DND-41 (cell line): ENCODE measurements around the gene ITGAX.

Source experiments
- ATAC-seq: fragments of 200-7000 bp; cut with Tn5 transposase; 3 replicates; pipeline ENCODE4 v1.9.1; 2021; ENCODE audit warnings: low read depth; ENCODE audit not compliant: insufficient read depth
- DNase-seq: peaks from one replicate; pipeline ENCODE4 v3.0.0-alpha.2; 2020
- H2AFZ ChIP-seq: 2 replicates; pipeline ENCODE4 v1.6.0; 2012; ENCODE audit warnings: low read depth, low read length
- H3K27ac ChIP-seq: 2 replicates; pipeline ENCODE4 v1.5.1; 2012; ENCODE audit warnings: low read length, inconsistent platforms
- H3K27me3 ChIP-seq: fragments of 200-600 bp; sonication (generic); 2 replicates; pipeline ENCODE4 v1.6.0; 2012; ENCODE audit warnings: low read length, mild to moderate bottlenecking, inconsistent platforms; ENCODE audit not compliant: insufficient read depth, poor library complexity
- H3K36me3 ChIP-seq: 2 replicates; pipeline ENCODE4 v1.5.1; 2012; ENCODE audit warnings: low read length, inconsistent platforms; ENCODE audit not compliant: insufficient read depth
- H3K4me1 ChIP-seq: 2 replicates; pipeline ENCODE4 v1.5.1; 2012; ENCODE audit warnings: mild to moderate bottlenecking, low read length; ENCODE audit not compliant: insufficient read depth
- H3K4me2 ChIP-seq: 2 replicates; pipeline ENCODE4 v1.6.0; 2012; ENCODE audit warnings: mild to moderate bottlenecking, moderate library complexity, low read length, inconsistent platforms; ENCODE audit not compliant: insufficient read depth
- H3K4me3 ChIP-seq, 2 experiments: fragments of 200-600 bp in 1 of 2; shearing (Covaris generic) in 1 of 2; 2 replicates each; pipeline ENCODE4 v1.5.1; 2012 to 2016; ENCODE audit warnings: inconsistent platforms in 2 of 2, low read length in 2 of 2, mild to moderate bottlenecking in 2 of 2, low read depth in 1 of 2, moderate library complexity in 1 of 2
- H3K79me2 ChIP-seq: 2 replicates; pipeline ENCODE4 v1.6.0; 2012; ENCODE audit warnings: low read length, inconsistent platforms; ENCODE audit not compliant: insufficient read depth
- H3K9ac ChIP-seq: 2 replicates; pipeline ENCODE4 v1.6.0; 2012; ENCODE audit warnings: low read depth, mild to moderate bottlenecking, inconsistent platforms, low read length, moderate library complexity
- H3K9me3 ChIP-seq: 2 replicates; pipeline ENCODE4 v1.5.1; 2012; ENCODE audit warnings: low read length, moderate library complexity, mild to moderate bottlenecking, inconsistent platforms; ENCODE audit not compliant: insufficient read depth, severe bottlenecking
- H4K20me1 ChIP-seq: 2 replicates; pipeline ENCODE4 v1.6.0; 2012; ENCODE audit warnings: low read length; ENCODE audit not compliant: insufficient read depth
- EZH2 ChIP-seq: IDR thresholded peaks from 3 replicates; pipeline ENCODE4 v1.6.1; 2012; ENCODE audit warnings: borderline replicate concordance, low read depth, mild to moderate bottlenecking, moderate library complexity, low read length, inconsistent platforms; ENCODE audit not compliant: severe bottlenecking
- TF ChIP-seq, protein P1 (sequence below): IDR thresholded peaks from 2 replicates; pipeline ENCODE4 v1.5.1; 2012; ENCODE audit warnings: borderline replicate concordance, low read length, moderate library complexity, mild to moderate bottlenecking; ENCODE audit not compliant: poor library complexity, severe bottlenecking; ENCODE audit errors: extremely low read depth

ITGAX gene

DNA sequence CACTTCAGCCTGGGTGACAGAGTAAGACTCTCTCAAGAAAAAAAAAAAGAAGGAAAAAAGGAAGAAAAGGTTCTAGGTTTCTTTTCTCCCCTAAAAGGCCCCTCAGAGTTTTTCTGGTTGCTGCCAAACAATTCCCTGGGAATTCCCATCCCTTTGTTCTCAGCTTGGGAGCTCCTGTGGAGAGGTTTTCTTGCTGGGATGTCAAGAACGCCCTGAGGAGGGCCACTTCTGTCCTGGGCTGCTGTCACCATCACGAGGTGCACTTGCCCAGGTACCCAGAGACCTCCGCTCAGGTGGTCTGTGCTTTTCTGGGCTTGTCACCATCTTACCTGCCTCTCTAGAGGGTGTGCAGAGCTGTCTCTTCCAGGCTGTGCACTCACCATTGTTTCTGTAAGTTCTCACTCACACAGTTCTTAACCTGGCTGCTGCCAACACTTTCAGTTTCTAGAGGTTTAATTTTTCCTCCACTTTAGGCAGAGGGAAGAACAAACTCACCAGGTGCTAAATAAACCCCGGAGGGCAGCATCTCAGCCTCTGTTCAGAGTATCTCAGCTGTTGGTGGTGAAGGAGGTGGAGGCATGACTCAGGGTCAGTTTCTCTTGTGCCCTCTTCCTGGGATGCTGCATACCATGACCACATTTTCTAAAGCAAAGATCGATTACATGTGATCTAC lies 75.5 kb downstream of the ITGAX start:
- Histone ChIP-seq H2AFZ (no peak overlapping the region), H3K9me3 (no peaks in the 10 kb centered on the region), H3K27me3 (peaks cover 3% of the 10 kb centered on the region), H3K27ac (no peak overlapping the region), H4K20me1 (no peaks in the 10 kb centered on the region), H3K4me3 (no peak overlapping the region), H3K79me2 (no peaks in the 10 kb centered on the region), H3K4me1 (no peaks in the 10 kb centered on the region), H3K36me3 (no peaks in the 10 kb centered on the region), H3K4me2 (no peak overlapping the region), H3K9ac (no peak overlapping the region)
- DNase-seq (no peak), ATAC-seq (no peak)
- no peak for TF ChIP-seq EZH2
- TF ChIP-seq, protein P1, sequence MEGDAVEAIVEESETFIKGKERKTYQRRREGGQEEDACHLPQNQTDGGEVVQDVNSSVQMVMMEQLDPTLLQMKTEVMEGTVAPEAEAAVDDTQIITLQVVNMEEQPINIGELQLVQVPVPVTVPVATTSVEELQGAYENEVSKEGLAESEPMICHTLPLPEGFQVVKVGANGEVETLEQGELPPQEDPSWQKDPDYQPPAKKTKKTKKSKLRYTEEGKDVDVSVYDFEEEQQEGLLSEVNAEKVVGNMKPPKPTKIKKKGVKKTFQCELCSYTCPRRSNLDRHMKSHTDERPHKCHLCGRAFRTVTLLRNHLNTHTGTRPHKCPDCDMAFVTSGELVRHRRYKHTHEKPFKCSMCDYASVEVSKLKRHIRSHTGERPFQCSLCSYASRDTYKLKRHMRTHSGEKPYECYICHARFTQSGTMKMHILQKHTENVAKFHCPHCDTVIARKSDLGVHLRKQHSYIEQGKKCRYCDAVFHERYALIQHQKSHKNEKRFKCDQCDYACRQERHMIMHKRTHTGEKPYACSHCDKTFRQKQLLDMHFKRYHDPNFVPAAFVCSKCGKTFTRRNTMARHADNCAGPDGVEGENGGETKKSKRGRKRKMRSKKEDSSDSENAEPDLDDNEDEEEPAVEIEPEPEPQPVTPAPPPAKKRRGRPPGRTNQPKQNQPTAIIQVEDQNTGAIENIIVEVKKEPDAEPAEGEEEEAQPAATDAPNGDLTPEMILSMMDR: no peak
